Measurements from ENCODE around the gene CRISPLD2. TPM values are rescaled to one million over a fixed set of nuclear protein-coding genes. Genes with fewer than 3 reads are reported as not detected.

Gene CRISPLD2
- total and polyA plus RNA-seq, 10 donors = 7.9 to 271 (median 75.5) TPM

DNA sequence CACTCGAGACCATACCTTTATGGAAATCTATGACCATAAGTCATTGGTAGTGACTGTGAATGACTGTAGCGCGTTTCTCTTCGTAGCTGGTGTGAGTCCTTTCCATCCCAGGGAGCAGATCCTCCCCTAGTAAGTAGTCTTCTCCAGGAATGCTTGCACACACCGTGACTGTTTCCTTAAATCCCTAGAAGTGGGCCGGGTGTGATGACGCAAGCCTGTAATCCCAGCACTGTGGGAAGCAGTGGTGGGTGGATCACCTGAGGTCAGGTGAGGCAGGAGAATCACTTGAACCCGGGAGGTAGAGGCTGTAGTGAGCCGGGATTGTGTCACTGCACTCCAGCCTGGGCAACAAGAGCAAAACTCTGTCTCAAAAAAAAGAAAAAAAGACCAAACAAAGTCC, 70.6 kb downstream of the CRISPLD2 start:
- TF ChIP-seq, protein P1, sequence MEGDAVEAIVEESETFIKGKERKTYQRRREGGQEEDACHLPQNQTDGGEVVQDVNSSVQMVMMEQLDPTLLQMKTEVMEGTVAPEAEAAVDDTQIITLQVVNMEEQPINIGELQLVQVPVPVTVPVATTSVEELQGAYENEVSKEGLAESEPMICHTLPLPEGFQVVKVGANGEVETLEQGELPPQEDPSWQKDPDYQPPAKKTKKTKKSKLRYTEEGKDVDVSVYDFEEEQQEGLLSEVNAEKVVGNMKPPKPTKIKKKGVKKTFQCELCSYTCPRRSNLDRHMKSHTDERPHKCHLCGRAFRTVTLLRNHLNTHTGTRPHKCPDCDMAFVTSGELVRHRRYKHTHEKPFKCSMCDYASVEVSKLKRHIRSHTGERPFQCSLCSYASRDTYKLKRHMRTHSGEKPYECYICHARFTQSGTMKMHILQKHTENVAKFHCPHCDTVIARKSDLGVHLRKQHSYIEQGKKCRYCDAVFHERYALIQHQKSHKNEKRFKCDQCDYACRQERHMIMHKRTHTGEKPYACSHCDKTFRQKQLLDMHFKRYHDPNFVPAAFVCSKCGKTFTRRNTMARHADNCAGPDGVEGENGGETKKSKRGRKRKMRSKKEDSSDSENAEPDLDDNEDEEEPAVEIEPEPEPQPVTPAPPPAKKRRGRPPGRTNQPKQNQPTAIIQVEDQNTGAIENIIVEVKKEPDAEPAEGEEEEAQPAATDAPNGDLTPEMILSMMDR (IDR thresholded peaks at IDR 0.05 in 8 of 11, conservative IDR thresholded peaks at IDR 0.05 in 3 of 11) = no peak
- TF ChIP-seq POLR2AphosphoS5 (IDR thresholded peaks at IDR 0.05) = peak in 1 of 3 donors; percentile 5
- no peak for DNase-seq
- H3K9me3 ChIP-seq = no peaks in the 10 kb centered on the region
- peak overlapping the region in 2 of 8 donors; percentile 21 to 95 for H3K27ac ChIP-seq
- peaks cover 0 to 63% (median 8%) of the 10 kb centered on the region in 6 donors for H3K4me1 ChIP-seq
- H3K36me3 ChIP-seq = peaks cover 0 to 85% (median 0%) of the 10 kb centered on the region in 6 donors
- WGBS, 5 donors = 82 to 97% (median 94%) methylated on average over 9 of the region's 9 CpGs
- H3K4me3 ChIP-seq = no peak overlapping the region
- H3K27me3 ChIP-seq (replicated peaks in 1 of 7) = peaks cover 0 to 52% (median 0%) of the 10 kb centered on the region in 7 donors
- intact Hi-C loops (cut with DNase I; ENCODE audit: low total_unique reads) = no loop called here

DNA sequence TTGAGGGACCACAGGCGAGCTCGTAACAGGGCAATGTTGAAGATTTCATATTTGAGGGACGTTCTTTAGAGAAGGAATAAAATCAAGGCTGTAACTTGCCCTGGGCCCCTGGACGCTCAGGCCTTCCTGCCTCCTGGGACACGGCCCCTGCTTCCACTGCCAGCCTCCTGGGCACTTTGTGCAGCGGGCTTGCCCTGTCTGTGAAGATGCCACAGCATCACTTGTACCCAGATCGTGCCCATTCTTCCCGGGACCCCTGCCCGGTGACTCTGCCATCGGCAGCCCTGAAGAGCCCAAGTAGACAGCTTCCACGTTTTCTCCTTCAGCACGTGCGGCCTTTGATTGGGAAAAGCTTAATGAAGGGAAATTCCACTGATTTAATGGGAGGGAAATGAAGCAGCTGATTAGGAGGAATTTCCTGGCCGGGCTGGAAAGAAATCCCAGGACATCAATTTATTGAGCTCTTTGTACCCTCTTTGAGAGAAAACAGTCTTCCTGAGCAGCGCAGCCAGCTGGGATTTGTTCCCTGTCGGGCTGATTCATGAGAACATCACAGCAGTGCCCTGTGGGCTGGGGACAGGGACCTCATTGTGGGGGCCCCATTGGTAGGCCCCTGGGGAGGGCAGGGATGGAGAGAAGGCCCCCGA, 71.5 kb downstream of the CRISPLD2 start:
- Histone ChIP-seq H3K4me1 (peaks cover 0 to 62% (median 4%) of the 10 kb centered on the region in 6 donors), H3K36me3 (peaks cover 0 to 85% (median 0%) of the 10 kb centered on the region in 6 donors), H3K4me3 (no peak overlapping the region), H3K9me3 (no peaks in the 10 kb centered on the region), H3K27ac (peak overlapping the region in 3 of 8 donors; percentile 21 to 95 (median 27)), H3K27me3 (replicated peaks in 1 of 7) (peaks cover 0 to 45% (median 0%) of the 10 kb centered on the region in 7 donors)
- WGBS, 5 donors = 62 to 83% (median 74%) methylated on average over 16 to 17 of the region's 17 CpGs
- no peak for DNase-seq
- TF ChIP-seq POLR2AphosphoS5 (IDR thresholded peaks at IDR 0.05) (no peak), POLR2A (IDR thresholded peaks at IDR 0.05) (no peak)
- TF ChIP-seq, protein P1 (IDR thresholded peaks at IDR 0.05 in 8 of 11, conservative IDR thresholded peaks at IDR 0.05 in 3 of 11) = no peak
- intact Hi-C loops (cut with DNase I; ENCODE audit: low total_unique reads) = no loop called here

DNA sequence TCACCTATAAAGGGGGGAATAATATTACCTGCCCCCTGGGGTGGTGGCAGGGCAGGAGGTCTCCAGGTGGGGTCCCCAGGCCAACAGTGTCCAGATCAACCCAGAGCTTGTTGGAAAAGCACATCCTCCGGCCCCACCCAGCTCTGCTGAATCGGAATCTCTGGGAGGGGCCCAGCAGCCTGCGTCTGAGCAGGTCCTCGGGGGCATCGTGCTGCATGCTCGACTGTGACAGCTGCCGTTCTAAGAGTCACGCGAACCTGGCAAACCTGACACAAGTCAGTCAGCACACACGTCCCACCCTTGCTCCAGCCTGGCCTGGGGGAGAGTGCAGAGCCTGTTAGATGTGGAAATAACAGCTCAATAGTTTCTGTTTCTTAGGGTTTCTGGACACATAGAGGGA, 72.3 kb downstream of the CRISPLD2 start:
- peak in 1 of 3 donors; percentile 13 for TF ChIP-seq POLR2AphosphoS5 (IDR thresholded peaks at IDR 0.05)
- TF ChIP-seq POLR2A (IDR thresholded peaks at IDR 0.05) = no peak
- no peaks in the 10 kb centered on the region for H3K9me3 ChIP-seq
- peaks cover 0 to 82% (median 0%) of the 10 kb centered on the region in 6 donors for H3K36me3 ChIP-seq
- DNase-seq = no peak
- peaks cover 0 to 61% (median 3%) of the 10 kb centered on the region in 6 donors for H3K4me1 ChIP-seq
- peak overlapping the region in 2 of 8 donors; percentile 93 to 95 for H3K27ac ChIP-seq
- H3K27me3 ChIP-seq (replicated peaks in 1 of 7) = peaks cover 0 to 45% (median 0%) of the 10 kb centered on the region in 7 donors
- WGBS, 5 donors = 80 to 90% (median 89%) methylated on average over 2 to 10 of the region's 10 CpGs
- intact Hi-C loops (cut with DNase I; ENCODE audit: low total_unique reads) = no loop called here
- H3K4me3 ChIP-seq = no peak overlapping the region

DNA sequence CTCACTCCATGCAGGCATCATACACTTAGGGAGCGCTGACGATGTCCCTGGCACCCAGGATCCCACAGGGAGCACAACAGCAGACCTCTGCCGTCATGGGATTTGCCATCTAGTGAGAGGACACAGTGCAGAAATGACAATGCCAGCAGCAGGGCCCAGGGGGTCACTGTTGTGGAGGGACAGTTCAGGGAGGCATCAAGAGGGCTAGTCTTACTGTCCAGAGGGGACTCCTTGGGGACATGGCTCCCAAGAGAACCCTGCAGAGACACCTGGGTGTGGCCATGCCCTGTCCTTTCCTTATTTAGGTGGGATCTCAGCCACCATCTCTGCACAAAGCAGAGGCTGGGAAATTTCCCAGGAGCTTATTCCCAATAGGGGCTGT, 73.7 kb downstream of the CRISPLD2 start:
- Histone ChIP-seq H3K4me1 (peaks cover 0 to 71% (median 8%) of the 10 kb centered on the region in 6 donors), H3K27ac (peak overlapping the region in 7 of 8 donors; percentile 57 to 95 (median 83)), H3K9me3 (no peaks in the 10 kb centered on the region), H3K36me3 (peaks cover 0 to 76% (median 0%) of the 10 kb centered on the region in 6 donors), H3K27me3 (replicated peaks in 1 of 7) (peaks cover 0 to 45% (median 0%) of the 10 kb centered on the region in 7 donors), H3K4me3 (peak overlapping the region in 1 of 8 donors; percentile 46)
- WGBS, 5 donors = 92 to 100% (median 94%) methylated on average over 3 of the region's 3 CpGs
- intact Hi-C loops (cut with DNase I; ENCODE audit: low total_unique reads) = no loop called here
- DNase-seq = no peak
- TF ChIP-seq, protein P1 (IDR thresholded peaks at IDR 0.05 in 8 of 11, conservative IDR thresholded peaks at IDR 0.05 in 3 of 11) = no peak
- TF ChIP-seq POLR2A (IDR thresholded peaks at IDR 0.05) = no peak
- no peak for TF ChIP-seq POLR2AphosphoS5 (IDR thresholded peaks at IDR 0.05)

All from spleen (tissue), 11 donors.